Left kidney (tissue), 2 donors: Measurements from ENCODE around the gene MACROD2. TPM values are rescaled to one million over a fixed set of nuclear protein-coding genes. Genes with fewer than 3 reads are reported as not detected.

ENCODE experiments used
- DNase-seq: peaks from one replicate; pipeline ENCODE4 v3.0.0-alpha.2; 2013
- polyA plus RNA-seq: library from polyadenylated mRNA; unstranded; fragments of 120-200 nt; gene quantifications from one replicate; pipeline ENCODE4 v1.2.1, GENCODE V29; 2013; ENCODE audit not compliant: insufficient read length

Gene MACROD2
- polyA plus RNA-seq, 1 donor = 17.2 TPM

- no peak for DNase-seq
These were observed 411.2 kb downstream of the MACROD2 start for GRCh38 chr20:14406495-14406894.

- DNase-seq = no peak
These were observed 412.0 kb downstream of the MACROD2 start for GRCh38 chr20:14407336-14407735.

- DNase-seq = no peak
These were observed 415.7 kb downstream of the MACROD2 start for GRCh38 chr20:14410869-14411555.

- DNase-seq = no peak
These were observed 416.9 kb downstream of the MACROD2 start for GRCh38 chr20:14412065-14412681.

- DNase-seq = no peak
These were observed 418.5 kb downstream of the MACROD2 start for GRCh38 chr20:14413835-14414234.

- DNase-seq = no peak
These were observed 419.2 kb downstream of the MACROD2 start for GRCh38 chr20:14414560-14414959.

- peak; percentile 12 for DNase-seq
These were observed 420.2 kb downstream of the MACROD2 start for GRCh38 chr20:14415467-14415866.

GRCh38 chr20:14418376-14418775, 423.1 kb downstream of the MACROD2 start:
- no peak for DNase-seq

GRCh38 chr20:14422892-14423291, 427.6 kb downstream of the MACROD2 start:
- no peak for DNase-seq

GRCh38 chr20:14431568-14431967, 436.3 kb downstream of the MACROD2 start:
- no peak for DNase-seq

- DNase-seq = no peak
These were observed 436.8 kb downstream of the MACROD2 start for GRCh38 chr20:14432085-14432484.

- DNase-seq = no peak
These were observed 437.3 kb downstream of the MACROD2 start for GRCh38 chr20:14432597-14432996.

- no peak for DNase-seq
These were observed 439.2 kb downstream of the MACROD2 start for GRCh38 chr20:14434384-14435136.

- DNase-seq = no peak
These were observed 445.9 kb downstream of the MACROD2 start for GRCh38 chr20:14441201-14441600.

GRCh38 chr20:14444106-14444505, 448.8 kb downstream of the MACROD2 start:
- no peak for DNase-seq

GRCh38 chr20:14445310-14445709, 450.0 kb downstream of the MACROD2 start:
- no peak for DNase-seq

- DNase-seq = no peak
These were observed 450.6 kb downstream of the MACROD2 start for GRCh38 chr20:14445902-14446301.

- no peak for DNase-seq
These were observed 451.1 kb downstream of the MACROD2 start for GRCh38 chr20:14446446-14446845.

GRCh38 chr20:14449323-14449722, 454.0 kb downstream of the MACROD2 start:
- DNase-seq = no peak

GRCh38 chr20:14450256-14450655, 454.9 kb downstream of the MACROD2 start:
- no peak for DNase-seq

GRCh38 chr20:14451458-14451857, 456.1 kb downstream of the MACROD2 start:
- DNase-seq = no peak

- no peak for DNase-seq
These were observed 457.9 kb downstream of the MACROD2 start for GRCh38 chr20:14453259-14453658.

GRCh38 chr20:14454296-14454695, 459.0 kb downstream of the MACROD2 start:
- DNase-seq = no peak
